Smooth muscle cell (in vitro differentiated cells): ENCODE results near the gene ECT2L. TPM values are rescaled to one million over a fixed set of nuclear protein-coding genes. Genes with fewer than 3 reads are reported as not detected.
A peak's percentile ranks its signal among the peaks of the same experiment; 100 is the strongest.

Experiments
- DNase-seq: peaks from one replicate; lab custom pipeline; 2025; ENCODE audit not compliant: unreplicated experiment; lab: John Stamatoyannopoulos, UW
- H2AFZ ChIP-seq: fragments of 200-600 bp; sonication (generic); 2 replicates; pipeline ENCODE4 v1.6.0; 2016; ENCODE audit warnings: antibody characterized with exemption, low read depth, mild to moderate bottlenecking
- H3F3A ChIP-seq: fragments of 200-600 bp; sonication (generic); 2 replicates; pipeline ENCODE4 v1.6.0; 2017; ENCODE audit warnings: antibody characterized with exemption, low read depth
- H3K27ac ChIP-seq: fragments of 200-600 bp; sonication (generic); 2 replicates; pipeline ENCODE4 v1.5.1; 2016; ENCODE audit warnings: low read depth, mild to moderate bottlenecking
- H3K27me3 ChIP-seq: fragments of 200-600 bp; sonication (generic); 2 replicates; pipeline ENCODE4 v1.6.1; 2016; ENCODE audit warnings: low read depth, mild to moderate bottlenecking
- H3K36me3 ChIP-seq: fragments of 200-600 bp; sonication (generic); 2 replicates; pipeline ENCODE4 v1.5.1; 2016; ENCODE audit warnings: low read depth
- H3K4me1 ChIP-seq: fragments of 200-600 bp; sonication (generic); 2 replicates; pipeline ENCODE4 v1.5.1; 2016; ENCODE audit warnings: low read depth
- H3K4me2 ChIP-seq: fragments of 200-600 bp; sonication (generic); 2 replicates; pipeline ENCODE4 v1.6.0; 2016; ENCODE audit warnings: mild to moderate bottlenecking
- H3K4me3 ChIP-seq: fragments of 200-600 bp; sonication (generic); 2 replicates; pipeline ENCODE4 v1.5.1; 2016; ENCODE audit warnings: mild to moderate bottlenecking
- H3K79me2 ChIP-seq: fragments of 200-600 bp; sonication (generic); 2 replicates; pipeline ENCODE4 v1.6.0; 2016; ENCODE audit warnings: low read depth, mild to moderate bottlenecking
- H3K9ac ChIP-seq: fragments of 200-600 bp; sonication (generic); 2 replicates; pipeline ENCODE4 v1.6.0; 2016; ENCODE audit warnings: low read depth
- H3K9me3 ChIP-seq: fragments of 200-600 bp; sonication (generic); replicated peaks from 2 replicates; pipeline ENCODE4 v1.5.1; 2016; ENCODE audit warnings: low read depth
- H4K20me1 ChIP-seq: fragments of 200-600 bp; sonication (generic); 2 replicates; pipeline ENCODE4 v1.6.0; 2016; ENCODE audit warnings: low read depth
- CTCF ChIP-seq: fragments of 200-600 bp; sonication (generic); IDR thresholded peaks from 2 replicates; pipeline ENCODE4 v1.5.1; 2017; ENCODE audit warnings: borderline replicate concordance, mild to moderate bottlenecking, antibody characterized with exemption; ENCODE audit not compliant: insufficient read depth, poor library complexity, severe bottlenecking
- WGBS: methylation state at CpG from one replicate; pipeline ENCODE4 v1.1.7; 2016; ENCODE audit warnings: low lambda C conversion rate; 5-methylcytosine and 5-hydroxymethylcytosine counted together
- polyA plus RNA-seq: library from polyadenylated mRNA; unstranded; fragments of >200 nt; fragmentation: Nextera tagmentation; extraction: Ambion mirVana; gene quantifications from 2 replicates; pipeline ENCODE4 v1.2.1, GENCODE V29; 2016
- total RNA-seq: library from RNA; depleted of rRNA; stranded (reverse); fragments of >200 nt; gene quantifications from 2 replicates; pipeline ENCODE4 v1.2.3, GENCODE V29; 2014

ECT2L gene
- total and polyA plus RNA-seq, 2 experiments from 2014 or later = 0.14 TPM; not detected in 1

GRCh38 chr6:138882369-138883017, 86.6 kb downstream of the ECT2L start:
- H3K4me1 ChIP-seq = peaks cover 13% of the 10 kb centered on the region

GRCh38 chr6:138885156-138885819, 89.4 kb downstream of the ECT2L start:
- Histone ChIP-seq H3K27me3 (no peaks in the 10 kb centered on the region), H3K36me3 (no peaks in the 10 kb centered on the region), H2AFZ (no peak overlapping the region), H3K4me1 (peaks cover 13% of the 10 kb centered on the region), H3K27ac (no peak overlapping the region), H3K4me3 (no peak overlapping the region), H3K9me3 (no peaks in the 10 kb centered on the region), H3K79me2 (no peaks in the 10 kb centered on the region), H3K9ac (no peak overlapping the region), H3F3A (peaks cover 12% of the 10 kb centered on the region), H3K4me2 (no peak overlapping the region), H4K20me1 (no peaks in the 10 kb centered on the region)
- DNase-seq = no peak
- 85% methylated on average over 13 of the region's 13 CpGs for WGBS
- no peak for TF ChIP-seq CTCF

More at GRCh38 chr6:138882369-138883017, 86.6 kb downstream of the ECT2L start:
- H3F3A ChIP-seq = peaks cover 12% of the 10 kb centered on the region
- peak overlapping the region; percentile 23 for H3K27ac ChIP-seq
- H3K79me2 ChIP-seq = no peaks in the 10 kb centered on the region
- TF ChIP-seq CTCF = no peak
- no peaks in the 10 kb centered on the region for H4K20me1 ChIP-seq
- H2AFZ ChIP-seq = no peak overlapping the region
- no peaks in the 10 kb centered on the region for H3K9me3 ChIP-seq
- no peaks in the 10 kb centered on the region for H3K27me3 ChIP-seq
- H3K4me3 ChIP-seq = no peak overlapping the region
- no peaks in the 10 kb centered on the region for H3K36me3 ChIP-seq
- peak overlapping the region; percentile 43 for H3K4me2 ChIP-seq
- no peak overlapping the region for H3K9ac ChIP-seq
- DNase-seq = no peak
- 92% methylated on average over 7 of the region's 7 CpGs for WGBS

GRCh38 chr6:138891255-138891986, 95.5 kb downstream of the ECT2L start:
- Histone ChIP-seq H3F3A (no peaks in the 10 kb centered on the region), H3K27ac (no peak overlapping the region), H3K9ac (no peak overlapping the region), H3K4me1 (no peaks in the 10 kb centered on the region), H3K27me3 (no peaks in the 10 kb centered on the region), H3K36me3 (no peaks in the 10 kb centered on the region), H2AFZ (no peak overlapping the region), H4K20me1 (no peaks in the 10 kb centered on the region), H3K79me2 (no peaks in the 10 kb centered on the region), H3K9me3 (no peaks in the 10 kb centered on the region), H3K4me2 (no peak overlapping the region), H3K4me3 (no peak overlapping the region)
- TF ChIP-seq CTCF = no peak
- 73% methylated on average over 3 of the region's 3 CpGs for WGBS
- no peak for DNase-seq
